HEK293T (cell line): ENCODE measurements around the gene MAP1A.

ENCODE experiments used
- CTCF ChIA-PET: fragments of 350-600 bp; formaldehyde crosslinking; extraction: SDS; loops from one replicate; lab custom pipeline; 2021; ENCODE audit warnings: antibody characterized with exemption, inconsistent platforms; lab: Yijun Ruan, JAX
- POLR2A ChIA-PET: fragments of 350-600 bp; formaldehyde crosslinking; extraction: SDS; loops from one replicate; lab custom pipeline; 2020; ENCODE audit warnings: antibody characterized with exemption, inconsistent platforms; lab: Yijun Ruan, JAX
- DNase-seq: peaks from one replicate; pipeline ENCODE4 v3.0.0; 2012; ENCODE audit warnings: mixed read lengths; ENCODE audit errors: extremely low spot score
- ARNT ChIP-seq: fragments of 450-650 bp; IDR thresholded peaks from 2 replicates; pipeline ENCODE4 v1.6.1; 2017; ENCODE audit warnings: mild to moderate bottlenecking
- BHLHE40 ChIP-seq: fragments of 450-650 bp; IDR thresholded peaks from 2 replicates; pipeline ENCODE4 v1.6.1; 2016; ENCODE audit warnings: mild to moderate bottlenecking, moderate library complexity, borderline replicate concordance
- CTBP1 ChIP-seq: fragments of 450-650 bp; IDR thresholded peaks from 2 replicates; pipeline ENCODE4 v1.6.1; 2016; ENCODE audit warnings: borderline replicate concordance
- ELF4 ChIP-seq: fragments of 450-650 bp; IDR thresholded peaks from 2 replicates; pipeline ENCODE4 v1.6.1; 2017; ENCODE audit warnings: antibody characterized with exemption
- FOXA1 ChIP-seq: fragments of 450-650 bp; IDR thresholded peaks from 2 replicates; pipeline ENCODE4 v1.6.1; 2016; ENCODE audit warnings: mild to moderate bottlenecking
- FOXK2 ChIP-seq: fragments of 450-650 bp; IDR thresholded peaks from 2 replicates; pipeline ENCODE4 v1.6.1; 2016; ENCODE audit warnings: mild to moderate bottlenecking
- FOXM1 ChIP-seq: fragments of 450-650 bp; IDR thresholded peaks from 2 replicates; pipeline ENCODE4 v1.6.1; 2017; ENCODE audit warnings: mild to moderate bottlenecking, borderline replicate concordance
- HDGF ChIP-seq: fragments of 450-650 bp; IDR thresholded peaks from 2 replicates; pipeline ENCODE4 v1.6.1; 2017; ENCODE audit warnings: antibody characterized with exemption, borderline replicate concordance
- L3MBTL2 ChIP-seq: fragments of 450-650 bp; conservative IDR thresholded peaks from 2 replicates; pipeline ENCODE4 v1.6.1; 2016; ENCODE audit warnings: mild to moderate bottlenecking
- LEF1 ChIP-seq: fragments of 450-650 bp; IDR thresholded peaks from 2 replicates; pipeline ENCODE4 v1.6.1; 2017; ENCODE audit warnings: mild to moderate bottlenecking, borderline replicate concordance
- NFRKB ChIP-seq: fragments of 450-650 bp; IDR thresholded peaks from 2 replicates; pipeline ENCODE4 v1.6.1; 2016; ENCODE audit warnings: mild to moderate bottlenecking, moderate library complexity
- SP1 ChIP-seq: fragments of 450-650 bp; IDR thresholded peaks from 2 replicates; pipeline ENCODE4 v1.6.1; 2017
- SUZ12 ChIP-seq: fragments of 450-650 bp; IDR thresholded peaks from 2 replicates; pipeline ENCODE4 v1.6.1; 2016; ENCODE audit warnings: mild to moderate bottlenecking
- TARDBP ChIP-seq: fragments of 450-650 bp; IDR thresholded peaks from 2 replicates; pipeline ENCODE4 v1.6.1; 2016
- ZNF384 ChIP-seq: fragments of 450-650 bp; IDR thresholded peaks from 2 replicates; pipeline ENCODE4 v1.6.1; 2016
- TF ChIP-seq, protein P1 (sequence below): fragments of 450-650 bp; IDR thresholded peaks from 2 replicates; pipeline ENCODE4 v1.6.1; 2016

MAP1A gene

GRCh38 chr15:43516185-43516584 is 1.2 kb upstream of the MAP1A start:
- ChIA-PET CTCF (no interaction called here), POLR2A (no interaction called here)
- no peak for TF ChIP-seq L3MBTL2
- TF ChIP-seq HDGF = no peak
- no peak for TF ChIP-seq TARDBP
- no peak for TF ChIP-seq NFRKB
- TF ChIP-seq FOXM1 = no peak
- no peak for TF ChIP-seq FOXK2
- TF ChIP-seq, protein P1, sequence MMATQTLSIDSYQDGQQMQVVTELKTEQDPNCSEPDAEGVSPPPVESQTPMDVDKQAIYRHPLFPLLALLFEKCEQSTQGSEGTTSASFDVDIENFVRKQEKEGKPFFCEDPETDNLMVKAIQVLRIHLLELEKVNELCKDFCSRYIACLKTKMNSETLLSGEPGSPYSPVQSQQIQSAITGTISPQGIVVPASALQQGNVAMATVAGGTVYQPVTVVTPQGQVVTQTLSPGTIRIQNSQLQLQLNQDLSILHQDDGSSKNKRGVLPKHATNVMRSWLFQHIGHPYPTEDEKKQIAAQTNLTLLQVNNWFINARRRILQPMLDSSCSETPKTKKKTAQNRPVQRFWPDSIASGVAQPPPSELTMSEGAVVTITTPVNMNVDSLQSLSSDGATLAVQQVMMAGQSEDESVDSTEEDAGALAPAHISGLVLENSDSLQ = no peak
- TF ChIP-seq LEF1 = no peak
- no peak for TF ChIP-seq ZNF384
- no peak for TF ChIP-seq ARNT
- TF ChIP-seq ELF4 = no peak
- no peak for TF ChIP-seq BHLHE40
- no peak for TF ChIP-seq SP1
- no peak for TF ChIP-seq FOXA1
- no peak for TF ChIP-seq SUZ12
- no peak for TF ChIP-seq CTBP1
- no peak for DNase-seq

DNA sequence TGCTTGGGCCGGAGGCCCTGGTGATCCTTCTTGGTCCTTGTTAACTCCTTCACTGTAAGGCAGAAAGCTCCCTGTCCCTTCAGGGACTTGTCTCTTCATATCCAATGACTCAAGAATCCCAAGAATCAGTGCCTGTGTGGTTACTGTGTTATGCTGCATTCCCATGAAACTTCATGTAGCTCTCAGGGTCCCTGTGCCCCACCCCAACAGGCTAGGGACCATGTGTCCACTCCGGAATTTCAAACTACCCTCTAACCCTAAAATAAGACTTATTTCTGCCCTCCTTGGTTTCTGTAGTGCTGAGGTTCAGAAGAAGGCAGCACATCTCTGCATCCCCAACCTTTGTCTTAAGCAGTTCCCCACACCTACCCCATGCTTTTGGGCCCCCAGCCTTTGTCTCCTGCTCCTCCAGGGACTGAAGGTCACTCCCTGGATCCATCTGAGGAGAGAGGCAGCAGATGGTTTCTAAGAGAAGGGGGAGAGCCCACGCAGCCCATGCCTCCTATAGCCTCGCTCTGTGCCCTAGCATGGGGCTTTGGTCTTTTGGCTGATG is 531 bp upstream of the MAP1A start:
- CTCF ChIA-PET = no interaction called here
- POLR2A ChIA-PET = interaction anchor here (0.8 kb wide), 1 partner anchor 25 kb away, joined by 3 read pairs; no protein-coding TSS in a partner anchor
- DNase-seq = no peak
- no peak for TF ChIP-seq FOXK2
- no peak for TF ChIP-seq SUZ12
- TF ChIP-seq FOXA1 = no peak
- no peak for TF ChIP-seq BHLHE40
- no peak for TF ChIP-seq FOXM1
- TF ChIP-seq CTBP1 = no peak
- TF ChIP-seq TARDBP = no peak
- no peak for TF ChIP-seq ELF4

DNA sequence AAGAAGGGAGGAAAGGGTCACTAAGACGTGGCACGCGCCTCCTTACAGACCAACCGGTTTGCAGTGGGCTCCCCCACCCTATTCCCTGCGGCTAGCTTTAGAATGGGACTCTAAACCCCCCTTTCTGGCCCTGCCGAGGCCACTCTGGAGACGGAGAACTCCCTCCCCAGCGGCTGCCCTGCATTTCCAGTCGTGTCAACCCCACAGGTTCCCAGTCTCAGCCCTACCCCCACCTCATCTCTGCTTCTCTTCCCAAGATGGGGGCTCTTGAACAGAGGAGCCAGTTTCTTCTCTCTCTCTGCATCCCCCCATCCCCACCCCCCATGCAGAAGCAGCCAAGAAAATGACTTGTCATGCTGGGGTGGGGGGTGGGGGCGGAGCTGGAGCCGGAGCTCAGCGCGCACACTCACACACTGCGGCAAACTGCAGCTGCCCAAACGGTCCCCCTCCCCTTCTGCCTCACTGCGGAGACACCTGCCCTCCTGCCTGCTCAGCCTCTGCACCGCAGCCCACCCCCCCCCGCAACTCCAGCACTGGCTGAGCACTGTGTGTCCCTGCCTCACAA is 871 bp downstream of the MAP1A start:
- no peak for DNase-seq
- CTCF ChIA-PET = no interaction called here

DNA sequence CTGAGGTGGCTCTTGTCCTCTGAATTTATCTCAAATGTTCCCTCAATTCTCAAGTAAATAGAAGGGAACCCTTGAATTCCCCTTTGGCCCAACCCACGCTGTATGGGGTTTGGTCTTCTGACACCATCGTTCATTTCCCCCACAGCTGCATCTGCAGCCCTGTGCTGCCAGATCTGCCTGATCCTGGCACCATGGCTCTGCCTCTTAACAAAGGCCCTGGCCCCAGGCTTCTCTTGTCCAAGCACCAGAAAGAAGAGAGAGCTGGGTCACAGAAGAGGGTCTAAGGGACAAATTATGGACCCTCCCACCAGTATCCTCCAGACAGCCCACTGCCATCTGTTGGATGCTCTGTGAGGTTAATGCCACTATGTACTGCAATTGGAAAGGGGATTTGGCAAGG is 1.8 kb downstream of the MAP1A start:
- CTCF ChIA-PET = no interaction called here
- POLR2A ChIA-PET = no interaction called here
- no peak for DNase-seq
- no peak for TF ChIP-seq SUZ12
- no peak for TF ChIP-seq NFRKB
- TF ChIP-seq BHLHE40 = no peak
- no peak for TF ChIP-seq FOXA1
- no peak for TF ChIP-seq ZNF384

More for the DNA sequence above, 871 bp downstream of the MAP1A start:
- POLR2A ChIA-PET = interaction anchor here (1.3 kb wide), 1 partner anchor 10 kb away, joined by 3 read pairs; no protein-coding TSS in a partner anchor
- TF ChIP-seq SP1 (no peak), ZNF384 (no peak), BHLHE40 (no peak), SUZ12 (no peak), HDGF (no peak), ELF4 (no peak), LEF1 (no peak), FOXK2 (no peak), FOXM1 (no peak), NFRKB (no peak), TARDBP (no peak), L3MBTL2 (no peak), CTBP1 (no peak), FOXA1 (no peak)

- ChIA-PET POLR2A (no interaction called here), CTCF (interaction anchor here (1.2 kb wide), 1 partner anchor 11 kb away, joined by 3 read pairs; no protein-coding TSS in a partner anchor)
- TF ChIP-seq, protein P1 = no peak
- TF ChIP-seq FOXA1 = no peak
- no peak for TF ChIP-seq TARDBP
- no peak for TF ChIP-seq ZNF384
- TF ChIP-seq SUZ12 = no peak
- no peak for TF ChIP-seq SP1
- no peak for TF ChIP-seq NFRKB
- no peak for DNase-seq
These were observed 2.7 kb downstream of the MAP1A start for GRCh38 chr15:43520138-43520537.

DNA sequence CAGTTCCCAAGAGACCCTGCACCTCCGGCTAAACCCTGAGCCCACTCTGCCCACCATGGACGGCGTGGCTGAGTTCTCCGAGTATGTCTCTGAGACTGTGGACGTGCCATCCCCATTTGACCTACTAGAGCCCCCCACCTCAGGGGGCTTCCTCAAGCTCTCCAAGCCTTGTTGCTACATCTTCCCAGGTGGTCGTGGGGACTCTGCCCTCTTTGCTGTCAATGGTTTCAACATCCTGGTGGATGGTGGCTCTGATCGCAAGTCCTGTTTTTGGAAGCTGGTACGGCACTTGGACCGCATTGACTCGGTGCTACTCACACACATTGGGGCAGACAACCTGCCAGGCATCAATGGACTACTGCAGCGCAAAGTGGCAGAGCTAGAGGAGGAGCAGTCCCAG is 4.0 kb downstream of the MAP1A start:
- TF ChIP-seq FOXA1 (no peak), SP1 (no peak), SUZ12 (no peak), FOXM1 (no peak), CTBP1 (no peak), ELF4 (no peak), HDGF (no peak), BHLHE40 (no peak), LEF1 (no peak), FOXK2 (no peak), L3MBTL2 (no peak), NFRKB (no peak), ARNT (no peak), TARDBP (no peak), ZNF384 (no peak)
- TF ChIP-seq, protein P1 = no peak
- CTCF ChIA-PET = no interaction called here
- POLR2A ChIA-PET = no interaction called here
- DNase-seq = no peak
